IMR-90 (cell line): ENCODE results near the gene C1QTNF8. TPM values are rescaled to one million over a fixed set of nuclear protein-coding genes. Genes with fewer than 3 reads are reported as not detected.

ENCODE experiments used
- ATAC-seq: fragments of 200-7000 bp; cut with Tn5 transposase; 2 replicates; pipeline ENCODE4 v1.9.1; 2020; ENCODE audit warnings: low read depth, mild to moderate bottlenecking, moderate library complexity
- BruUV-seq: library from RNA; stranded (reverse); fragments of 400-500 nt; replicated peaks from 2 replicates; lab custom pipeline; 2021; lab: Mats Ljungman, UMichigan
- CTCF ChIA-PET: fragments of 300-600 bp; formaldehyde crosslinking; extraction: SDS; loops from one replicate; lab custom pipeline; 2021; ENCODE audit warnings: antibody characterized with exemption; lab: Yijun Ruan, JAX
- POLR2A ChIA-PET: fragments of 300-600 bp; sonication (Branson Sonifier 250); formaldehyde crosslinking; loops from one replicate; lab custom pipeline; 2022; ENCODE audit warnings: antibody characterized with exemption; ENCODE audit not compliant: unreplicated experiment; lab: Charles Lee
- DNase-seq: peaks from one replicate; pipeline ENCODE4 v3.0.0; 2013
- H2AFZ ChIP-seq: replicated peaks from 2 replicates; pipeline ENCODE3; 2013; ENCODE audit warnings: low read length, mild to moderate bottlenecking; ENCODE audit not compliant: poor library complexity
- H2AK5ac ChIP-seq: 2 replicates; pipeline ENCODE4 v1.6.1; 2013; ENCODE audit warnings: low read depth, low read length, inconsistent platforms
- H2AK9ac ChIP-seq: replicated peaks from 2 replicates; pipeline ENCODE3; 2013; ENCODE audit warnings: mild to moderate bottlenecking, low read depth, low read length, moderate library complexity; ENCODE audit not compliant: poor library complexity
- H2BK120ac ChIP-seq: 2 replicates; pipeline ENCODE4 v1.6.1; 2013; ENCODE audit warnings: low read depth, low read length, inconsistent platforms
- H2BK15ac ChIP-seq: 3 replicates; pipeline ENCODE4 v1.6.1; 2013; ENCODE audit warnings: low read depth, low read length, inconsistent platforms
- H2BK20ac ChIP-seq: 2 replicates; pipeline ENCODE4 v1.6.1; 2013; ENCODE audit warnings: low read depth, mild to moderate bottlenecking, inconsistent platforms, low read length, moderate library complexity
- H2BK5ac ChIP-seq: 2 replicates; pipeline ENCODE4 v1.6.1; 2013; ENCODE audit warnings: mild to moderate bottlenecking, low read depth, low read length, inconsistent platforms; ENCODE audit not compliant: poor library complexity, severe bottlenecking
- H3K14ac ChIP-seq: replicated peaks from 2 replicates; pipeline ENCODE4 v1.6.1; 2013; ENCODE audit warnings: low read depth, low read length, inconsistent platforms
- H3K18ac ChIP-seq: 2 replicates; pipeline ENCODE4 v1.6.1; 2013; ENCODE audit warnings: low read depth, low read length, control low read depth
- H3K23ac ChIP-seq: 2 replicates; pipeline ENCODE4 v1.6.1; 2013; ENCODE audit warnings: low read depth, low read length, inconsistent platforms
- H3K27ac ChIP-seq: 2 replicates; pipeline ENCODE4 v1.5.1; 2013; ENCODE audit warnings: mild to moderate bottlenecking, control low read depth, low read length; ENCODE audit not compliant: insufficient read depth
- H3K27me3 ChIP-seq: 2 replicates; pipeline ENCODE4 v1.6.1; 2013; ENCODE audit warnings: low read length; ENCODE audit not compliant: control insufficient read depth, insufficient read depth
- H3K36me3 ChIP-seq: 2 replicates; pipeline ENCODE4 v1.6.1; 2013; ENCODE audit warnings: low read length, mixed read lengths; ENCODE audit not compliant: control insufficient read depth, insufficient read depth
- H3K4ac ChIP-seq: 2 replicates; pipeline ENCODE4 v1.6.1; 2013; ENCODE audit warnings: low read depth, low read length, inconsistent platforms
- H3K4me1 ChIP-seq: 2 replicates; pipeline ENCODE4 v1.6.1; 2013; ENCODE audit warnings: low read length, mixed read lengths; ENCODE audit not compliant: control insufficient read depth, insufficient read depth
- H3K4me2 ChIP-seq: 2 replicates; pipeline ENCODE4 v1.6.1; 2013; ENCODE audit warnings: low read depth, mild to moderate bottlenecking, control low read depth, low read length, moderate library complexity
- H3K4me3 ChIP-seq: 2 replicates; pipeline ENCODE4 v1.5.1; 2013; ENCODE audit warnings: low read depth, mild to moderate bottlenecking, control low read depth, low read length, moderate library complexity; ENCODE audit not compliant: insufficient read depth
- H3K56ac ChIP-seq: 2 replicates; pipeline ENCODE4 v1.6.1; 2013; ENCODE audit warnings: low read length, inconsistent platforms; ENCODE audit not compliant: insufficient read depth; ENCODE audit errors: extremely low read depth
- H3K79me1 ChIP-seq, 2 experiments: 2 replicates each; pipeline ENCODE4 v1.6.1; 2013; ENCODE audit warnings: low read length in 2 of 2, inconsistent platforms in 1 of 2, low read depth in 1 of 2
- H3K9ac ChIP-seq: 2 replicates; pipeline ENCODE4 v1.6.1; 2013; ENCODE audit warnings: low read depth, low read length, control low read depth
- H3K9me1 ChIP-seq: 2 replicates; pipeline ENCODE4 v1.6.1; 2013; ENCODE audit warnings: low read length, inconsistent platforms; ENCODE audit not compliant: insufficient read depth
- H3K9me3 ChIP-seq: 2 replicates; pipeline ENCODE4 v1.6.1; 2013; ENCODE audit warnings: low read length; ENCODE audit not compliant: control insufficient read depth, insufficient read depth
- H4K20me1 ChIP-seq: 2 replicates; pipeline ENCODE4 v1.6.1; 2013; ENCODE audit warnings: low read length, inconsistent platforms; ENCODE audit not compliant: insufficient read depth
- H4K5ac ChIP-seq: 2 replicates; pipeline ENCODE4 v1.6.1; 2013; ENCODE audit warnings: mild to moderate bottlenecking, low read depth, low read length, control low read depth
- H4K8ac ChIP-seq, 2 experiments: 2 replicates each; pipeline ENCODE4 v1.6.1; 2013; ENCODE audit warnings: low read depth in 2 of 2, low read length in 2 of 2, control low read depth in 1 of 2, inconsistent platforms in 1 of 2
- H4K91ac ChIP-seq: 2 replicates; pipeline ENCODE4 v1.6.1; 2013; ENCODE audit warnings: low read depth, low read length, inconsistent platforms; ENCODE audit not compliant: insufficient read depth
- BHLHE40 ChIP-seq: fragments of 150-350 bp; IDR thresholded peaks from 2 replicates; pipeline ENCODE4 v1.6.1; 2016; ENCODE audit warnings: mild to moderate bottlenecking, low read depth, low read length
- CEBPB ChIP-seq: IDR thresholded peaks from 2 replicates; pipeline ENCODE4 v1.6.1; 2012; ENCODE audit warnings: low read depth, low read length, improper control_type of control experiment
- CHD1 ChIP-seq: IDR thresholded peaks from 2 replicates; pipeline ENCODE4 v1.6.1; 2012; ENCODE audit warnings: low read depth, low read length, improper control_type of control experiment
- CTCF ChIP-seq: conservative IDR thresholded peaks from 2 replicates; pipeline ENCODE4 v1.5.1; 2012; ENCODE audit warnings: mild to moderate bottlenecking, low read depth, low read length, improper control_type of control experiment
- ELK1 ChIP-seq: fragments of 150-350 bp; IDR thresholded peaks from 2 replicates; pipeline ENCODE4 v1.6.1; 2016; ENCODE audit warnings: low read depth, mild to moderate bottlenecking, low read length, moderate library complexity, borderline replicate concordance
- FOS ChIP-seq: fragments of 150-350 bp; IDR thresholded peaks from 2 replicates; pipeline ENCODE4 v1.6.1; 2016; ENCODE audit warnings: low read depth, low read length
- MAZ ChIP-seq: IDR thresholded peaks from 2 replicates; pipeline ENCODE4 v1.6.1; 2012; ENCODE audit warnings: low read depth, mild to moderate bottlenecking, low read length, improper control_type of control experiment, moderate library complexity, borderline replicate concordance
- MXI1 ChIP-seq: IDR thresholded peaks from 2 replicates; pipeline ENCODE4 v1.6.1; 2012; ENCODE audit warnings: low read depth, mild to moderate bottlenecking, low read length, moderate library complexity, borderline replicate concordance
- POLR2A ChIP-seq: IDR thresholded peaks from 2 replicates; pipeline ENCODE4 v1.6.1; 2012; ENCODE audit warnings: mild to moderate bottlenecking, low read depth, low read length
- RAD21 ChIP-seq: IDR thresholded peaks from 2 replicates; pipeline ENCODE4 v1.6.1; 2012; ENCODE audit warnings: low read length, improper control_type of control experiment
- RCOR1 ChIP-seq: IDR thresholded peaks from 2 replicates; pipeline ENCODE4 v1.6.1; 2012; ENCODE audit warnings: mild to moderate bottlenecking, low read length, improper control_type of control experiment; ENCODE audit not compliant: insufficient replicate concordance
- RFX5 ChIP-seq: IDR thresholded peaks from 2 replicates; pipeline ENCODE4 v1.8.0; 2012; ENCODE audit warnings: low read depth, mild to moderate bottlenecking, low read length, moderate library complexity
- SMC3 ChIP-seq: fragments of 150-350 bp; IDR thresholded peaks from 2 replicates; pipeline ENCODE4 v1.6.1; 2016; ENCODE audit warnings: low read depth, mild to moderate bottlenecking, antibody characterized with exemption, low read length, moderate library complexity
- WGBS, 2 experiments: methylation state at CpG; one replicate each; pipeline versions ENCODE4 v1.1.5 to v1.1.7; 2013; ENCODE audit warnings: missing lambda C conversion rate in 2 of 2; ENCODE audit not compliant: insufficient read length in 1 of 2; ENCODE audit errors: extremely low coverage in 2 of 2; 5-methylcytosine and 5-hydroxymethylcytosine counted together
- dilution Hi-C: fragments of 300-500 bp; cut with HindIII; formaldehyde crosslinking; loops from one replicate; pipeline ENCODE4 v1.14.3; 2018; ENCODE audit warnings: low sequenced_read_pairs; ENCODE audit not compliant: unreplicated experiment
- in situ Hi-C: fragments of 300-500 bp; cut with MboI; formaldehyde crosslinking; loops from 3 replicates; pipeline ENCODE4 v1.14.3; 2019; ENCODE audit warnings: low sequenced_read_pairs, inconsistent platforms, mixed read lengths
- intact Hi-C: fragments of 100-400 bp; cut with micrococcal nuclease; formaldehyde crosslinking; loops from 2 replicates; pipeline ENCODE4 v1.10.0; 2022
- polyA plus RNA-seq, 3 experiments: library from polyadenylated mRNA; depleted of rRNA; stranded (reverse); fragments of >200 nt; gene quantifications; 2 replicates each; pipeline ENCODE4 v1.2.3, GENCODE V29; 2012; ENCODE audit warnings: low replicate concordance in 1 of 3
- total RNA-seq: library from RNA; depleted of rRNA; stranded (reverse); fragments of >200 nt; gene quantifications from 2 replicates; pipeline ENCODE4 v1.2.3, GENCODE V29; 2012
- TF ChIP-seq, protein P1 (sequence below): fragments of 150-350 bp; IDR thresholded peaks from 2 replicates; pipeline ENCODE4 v1.6.1; 2017; ENCODE audit warnings: mild to moderate bottlenecking, antibody characterized with exemption, low read length, low read depth

Gene C1QTNF8
- total and polyA plus RNA-seq, 2 of the 4 experiments (the other 2 are of a cell fraction) = not detected

DNA sequence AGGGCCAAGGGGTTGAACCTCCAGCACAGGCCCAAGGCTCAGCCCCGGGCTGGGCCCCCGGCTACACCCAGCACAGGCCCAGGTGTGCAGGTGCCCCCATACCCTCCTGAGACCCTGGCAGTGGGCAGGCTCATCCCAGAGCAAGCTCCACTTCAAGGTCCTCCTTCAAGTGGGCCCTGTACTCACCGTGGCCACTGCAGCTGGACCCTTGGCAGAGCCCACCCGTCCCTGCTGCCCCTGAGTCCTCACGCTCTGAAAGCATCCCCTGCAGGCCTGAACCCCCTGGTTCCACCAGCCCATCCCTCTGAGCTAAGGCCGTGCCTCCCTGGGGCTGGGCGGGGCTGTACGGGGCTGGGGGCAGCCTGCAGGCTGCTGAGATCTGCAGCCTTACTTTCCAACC, 45.7 kb upstream of the C1QTNF8 start:
- Histone ChIP-seq H3K4me2 (no peak overlapping the region), H3K56ac (no peak overlapping the region), H4K5ac (no peak overlapping the region), H3K9me3 (no peaks in the 10 kb centered on the region), H4K91ac (no peak overlapping the region), H4K8ac (no peak overlapping the region), H3K36me3 (no peaks in the 10 kb centered on the region), H2BK15ac (no peak overlapping the region), H3K79me1 (no peaks in the 10 kb centered on the region), H3K4me1 (no peaks in the 10 kb centered on the region), H2AFZ (no peak overlapping the region), H2BK20ac (no peak overlapping the region), H2AK9ac (no peak overlapping the region), H2AK5ac (no peak overlapping the region), H3K4me3 (no peak overlapping the region), H3K27ac (no peak overlapping the region), H3K23ac (no peak overlapping the region), H2BK120ac (no peak overlapping the region), H3K9me1 (no peaks in the 10 kb centered on the region), H3K18ac (no peak overlapping the region), H4K20me1 (no peaks in the 10 kb centered on the region), H3K14ac (no peak overlapping the region), H2BK5ac (no peak overlapping the region), H3K27me3 (peaks cover 30% of the 10 kb centered on the region), H3K4ac (no peak overlapping the region), H3K9ac (no peak overlapping the region)
- ChIA-PET POLR2A (no interaction called here), CTCF (no interaction called here)
- TF ChIP-seq MXI1 (no peak), CEBPB (no peak), CTCF (no peak), RFX5 (no peak), MAZ (no peak), RAD21 (no peak), CHD1 (no peak), ELK1 (no peak), BHLHE40 (no peak), RCOR1 (no peak), SMC3 (no peak), FOS (no peak), POLR2A (no peak)
- TF ChIP-seq, protein P1, sequence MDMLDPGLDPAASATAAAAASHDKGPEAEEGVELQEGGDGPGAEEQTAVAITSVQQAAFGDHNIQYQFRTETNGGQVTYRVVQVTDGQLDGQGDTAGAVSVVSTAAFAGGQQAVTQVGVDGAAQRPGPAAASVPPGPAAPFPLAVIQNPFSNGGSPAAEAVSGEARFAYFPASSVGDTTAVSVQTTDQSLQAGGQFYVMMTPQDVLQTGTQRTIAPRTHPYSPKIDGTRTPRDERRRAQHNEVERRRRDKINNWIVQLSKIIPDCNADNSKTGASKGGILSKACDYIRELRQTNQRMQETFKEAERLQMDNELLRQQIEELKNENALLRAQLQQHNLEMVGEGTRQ = no peak
- BruUV-seq = no TSS peak
- in situ Hi-C loops (no loop called here), dilution Hi-C loops (no loop called here), intact Hi-C loops (no loop called here)
- 50% methylated on average over 2 of the region's 8 CpGs; no CpG with 5 or more reads in 1 of the 2 experiments for WGBS, 2 experiments
- DNase-seq (no peak), ATAC-seq (no peak)
